ENCODE measurements around the gene TBL1Y.

The TBL1Y gene

GRCh38 chrY:6949947-6950346 lies 39.5 kb downstream of the TBL1Y start:
- Histone ChIP-seq H3K79me2 (ENCODE audit: insufficient read depth, low read length) (no peaks in the 10 kb centered on the region), H3K4me3 (ENCODE audit: low read length, poor library complexity, severe bottlenecking) (no peak overlapping the region), H2AFZ (ENCODE audit: low read length) (no peak overlapping the region), H3F3A (ENCODE audit: low read depth) (no peaks in the 10 kb centered on the region), H3K4me1 (ENCODE audit: insufficient read depth, low read length, poor library complexity, severe bottlenecking) (no peaks in the 10 kb centered on the region), H3K4me2 (ENCODE audit: low read depth, low read length, poor library complexity, severe bottlenecking) (no peak overlapping the region), H3K9me3 (ENCODE audit: insufficient read depth, low read depth, low read length) (no peaks in the 10 kb centered on the region), H3K36me3 (ENCODE audit: insufficient read depth, low read length) (no peaks in the 10 kb centered on the region), H3K9me2 (replicated peaks; ENCODE audit: low read depth, low read length) (no peaks in the 10 kb centered on the region), H4K20me1 (ENCODE audit: insufficient read depth, low read length, poor library complexity, severe bottlenecking) (no peaks in the 10 kb centered on the region), H3K9ac (ENCODE audit: low read depth, low read length, poor library complexity, severe bottlenecking) (no peak overlapping the region), H3K27me3 (ENCODE audit: insufficient read depth, low read length, poor library complexity, severe bottlenecking) (no peaks in the 10 kb centered on the region)
- TF ChIP-seq EZH2phosphoT487 (IDR thresholded peaks at IDR 0.05; ENCODE audit: borderline replicate concordance), result no peak
- TF ChIP-seq CTCF (conservative IDR thresholded peaks at IDR 0.05; ENCODE audit: low read length), result no peak

- no peaks in the 10 kb centered on the region for H3F3A ChIP-seq (ENCODE audit: low read depth)
- TF ChIP-seq CTCF (conservative IDR thresholded peaks at IDR 0.05; ENCODE audit: low read length) (no peak), EZH2phosphoT487 (IDR thresholded peaks at IDR 0.05; ENCODE audit: borderline replicate concordance) (no peak)
These were observed 54.2 kb downstream of the TBL1Y start for GRCh38 chrY:6964732-6965131.

GRCh38 chrY:6966521-6966920 lies 56.0 kb downstream of the TBL1Y start:
- Histone ChIP-seq H3F3A (ENCODE audit: low read depth) (no peaks in the 10 kb centered on the region), H3K4me3 (ENCODE audit: low read length, poor library complexity, severe bottlenecking) (no peak overlapping the region), H4K20me1 (ENCODE audit: insufficient read depth, low read length, poor library complexity, severe bottlenecking) (no peaks in the 10 kb centered on the region), H3K4me1 (ENCODE audit: insufficient read depth, low read length, poor library complexity, severe bottlenecking) (no peaks in the 10 kb centered on the region), H3K79me2 (ENCODE audit: insufficient read depth, low read length) (no peaks in the 10 kb centered on the region), H3K9me2 (replicated peaks; ENCODE audit: low read depth, low read length) (no peaks in the 10 kb centered on the region), H2AFZ (ENCODE audit: low read length) (no peak overlapping the region), H3K27me3 (ENCODE audit: insufficient read depth, low read length, poor library complexity, severe bottlenecking) (no peaks in the 10 kb centered on the region), H3K36me3 (ENCODE audit: insufficient read depth, low read length) (no peaks in the 10 kb centered on the region), H3K4me2 (ENCODE audit: low read depth, low read length, poor library complexity, severe bottlenecking) (no peak overlapping the region), H3K9me3 (ENCODE audit: insufficient read depth, low read depth, low read length) (no peaks in the 10 kb centered on the region), H3K9ac (ENCODE audit: low read depth, low read length, poor library complexity, severe bottlenecking) (no peak overlapping the region)
- TF ChIP-seq CTCF (conservative IDR thresholded peaks at IDR 0.05; ENCODE audit: low read length) (no peak), EZH2phosphoT487 (IDR thresholded peaks at IDR 0.05; ENCODE audit: borderline replicate concordance) (no peak)

More at GRCh38 chrY:6964732-6965131, 54.2 kb downstream of the TBL1Y start:
- Histone ChIP-seq H3K4me3 (ENCODE audit: low read length, poor library complexity, severe bottlenecking) (no peak overlapping the region), H4K20me1 (ENCODE audit: insufficient read depth, low read length, poor library complexity, severe bottlenecking) (no peaks in the 10 kb centered on the region), H3K79me2 (ENCODE audit: insufficient read depth, low read length) (no peaks in the 10 kb centered on the region), H3K9ac (ENCODE audit: low read depth, low read length, poor library complexity, severe bottlenecking) (no peak overlapping the region), H3K9me2 (replicated peaks; ENCODE audit: low read depth, low read length) (no peaks in the 10 kb centered on the region), H3K27me3 (ENCODE audit: insufficient read depth, low read length, poor library complexity, severe bottlenecking) (no peaks in the 10 kb centered on the region), H3K4me2 (ENCODE audit: low read depth, low read length, poor library complexity, severe bottlenecking) (no peak overlapping the region), H3K4me1 (ENCODE audit: insufficient read depth, low read length, poor library complexity, severe bottlenecking) (no peaks in the 10 kb centered on the region), H3K36me3 (ENCODE audit: insufficient read depth, low read length) (no peaks in the 10 kb centered on the region), H3K9me3 (ENCODE audit: insufficient read depth, low read depth, low read length) (no peaks in the 10 kb centered on the region), H2AFZ (ENCODE audit: low read length) (no peak overlapping the region)

All from Loucy (cell line).